Mononuclear cell (primary cell): ENCODE measurements around the gene KIAA1549. TPM values are rescaled to one million over a fixed set of nuclear protein-coding genes. Genes with fewer than 3 reads are reported as not detected.

Source experiments
- H3K27me3 ChIP-seq: 2 replicates; pipeline ENCODE4 v1.6.0; 2011; ENCODE audit warnings: low read length, control low read depth; ENCODE audit not compliant: insufficient read depth
- H3K4me1 ChIP-seq: 2 replicates; pipeline ENCODE4 v1.5.1; 2011; ENCODE audit warnings: mild to moderate bottlenecking, low read length, control low read depth; ENCODE audit not compliant: insufficient read depth
- H3K4me3 ChIP-seq: 2 replicates; pipeline ENCODE4 v1.5.1; 2011; ENCODE audit warnings: mild to moderate bottlenecking, low read length, moderate library complexity
- H3K9me3 ChIP-seq: 2 replicates; pipeline ENCODE4 v1.5.1; 2011; ENCODE audit warnings: low read depth, mild to moderate bottlenecking, control low read depth, low read length
- total RNA-seq: library from RNA; depleted of rRNA; stranded (reverse); fragments of >200 nt; gene quantifications from one replicate; pipeline ENCODE4 v1.2.3, GENCODE V29; 2012

KIAA1549 gene
- total RNA-seq, 1 donor = 0.10 TPM

DNA sequence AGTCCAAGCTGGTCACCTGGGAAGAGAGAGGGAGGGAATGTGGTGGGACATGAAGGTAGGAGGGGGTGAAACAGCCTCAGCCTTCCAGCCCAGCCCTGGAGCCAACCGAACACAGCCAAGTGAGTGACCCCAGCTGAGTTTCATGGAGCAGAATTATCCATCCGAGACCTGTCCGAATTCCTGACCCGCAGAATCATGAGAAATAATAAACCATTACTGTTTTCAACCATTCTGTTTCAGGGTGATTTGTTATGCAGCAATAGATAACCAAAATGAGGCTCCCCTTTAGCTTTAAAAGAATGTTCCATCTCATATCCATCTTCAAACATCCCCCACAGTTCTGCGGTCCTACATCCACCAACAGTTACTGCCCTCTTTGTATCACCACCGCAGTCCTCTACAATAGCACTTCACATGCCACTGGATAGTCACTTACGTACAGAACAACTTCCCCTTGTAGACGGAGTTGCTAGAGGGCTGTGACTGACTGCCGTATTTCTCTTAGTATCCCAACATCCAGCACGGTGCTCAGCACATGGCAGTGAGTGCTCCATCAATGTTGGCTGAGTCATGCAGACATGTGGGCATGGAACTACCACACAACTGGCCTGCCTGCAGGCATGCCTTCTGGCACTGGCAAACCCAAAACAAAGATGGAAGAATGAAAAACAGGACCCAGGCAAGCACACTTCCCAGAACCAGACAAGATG is 18.5 kb downstream of the KIAA1549 start:
- Histone ChIP-seq H3K4me3 (no peak overlapping the region), H3K27me3 (no peaks in the 10 kb centered on the region), H3K4me1 (no peaks in the 10 kb centered on the region), H3K9me3 (no peaks in the 10 kb centered on the region)

GRCh38 chr7:138961159-138961558 is 20.0 kb downstream of the KIAA1549 start:
- no peaks in the 10 kb centered on the region for H3K27me3 ChIP-seq
- H3K4me3 ChIP-seq = no peak overlapping the region
- no peaks in the 10 kb centered on the region for H3K9me3 ChIP-seq
- H3K4me1 ChIP-seq = no peaks in the 10 kb centered on the region

DNA sequence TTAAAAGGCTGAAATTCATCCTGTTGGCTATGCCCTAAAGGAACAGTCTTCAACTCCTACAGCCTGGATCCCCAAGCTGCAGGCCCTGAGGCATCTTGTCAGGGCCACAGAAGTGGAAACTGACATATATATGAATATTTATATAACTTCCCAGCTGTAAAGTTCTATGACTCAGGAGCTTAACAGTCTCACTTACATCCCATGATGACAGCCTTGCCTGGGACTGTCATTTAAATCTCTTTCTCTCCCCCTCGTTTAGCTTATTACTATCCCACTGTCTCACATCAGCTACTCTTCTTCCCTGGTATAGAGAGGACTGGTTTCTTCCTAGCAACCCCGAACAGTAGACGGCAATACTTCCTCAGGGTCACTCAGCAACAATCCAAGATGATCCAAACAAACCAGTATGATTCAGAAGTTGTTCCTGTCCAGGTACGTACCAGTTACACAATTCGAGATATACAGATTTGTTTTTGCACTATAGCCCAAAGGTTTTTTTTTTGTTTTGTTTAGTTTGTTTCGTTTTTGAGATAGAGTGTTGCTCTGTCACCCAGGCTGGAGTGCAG is 22.7 kb downstream of the KIAA1549 start:
- Histone ChIP-seq H3K4me3 (no peak overlapping the region), H3K4me1 (no peaks in the 10 kb centered on the region), H3K9me3 (no peaks in the 10 kb centered on the region), H3K27me3 (no peaks in the 10 kb centered on the region)

DNA sequence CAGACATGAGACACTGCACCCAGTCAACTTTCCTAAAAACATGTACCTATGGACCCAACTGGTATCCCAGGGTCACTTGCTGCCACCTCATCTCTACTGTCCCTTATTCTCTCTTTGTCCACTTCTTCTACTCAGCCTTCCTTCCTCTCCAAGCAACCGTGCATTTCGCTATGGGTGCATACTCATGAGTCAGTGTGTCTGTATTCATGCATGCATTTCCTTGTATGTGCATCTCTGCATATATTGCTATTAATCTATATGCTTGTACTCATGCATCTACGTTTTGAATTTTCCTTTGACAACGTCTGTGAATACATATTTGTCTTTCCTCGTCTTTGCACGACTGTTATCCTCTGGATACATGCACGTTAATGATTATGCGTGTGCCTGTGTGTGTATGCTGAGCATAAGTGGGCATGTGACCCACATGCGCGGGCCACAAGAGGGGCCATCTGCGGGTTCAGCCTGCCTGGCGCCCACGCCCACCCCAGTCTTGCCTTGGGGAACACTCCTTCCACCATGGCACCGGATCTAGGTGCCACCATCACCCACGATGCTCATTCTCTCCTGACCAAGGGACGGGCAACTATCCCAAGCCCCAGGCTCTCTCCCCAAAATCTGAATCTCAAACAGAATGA is 23.3 kb downstream of the KIAA1549 start:
- Histone ChIP-seq H3K9me3 (no peaks in the 10 kb centered on the region), H3K27me3 (no peaks in the 10 kb centered on the region), H3K4me1 (no peaks in the 10 kb centered on the region), H3K4me3 (no peak overlapping the region)

GRCh38 chr7:138957217-138957616 is 24.0 kb downstream of the KIAA1549 start:
- H3K4me3 ChIP-seq = no peak overlapping the region

GRCh38 chr7:138954545-138955475 is 26.4 kb downstream of the KIAA1549 start:
- Histone ChIP-seq H3K27me3 (no peaks in the 10 kb centered on the region), H3K4me1 (no peaks in the 10 kb centered on the region), H3K4me3 (no peak overlapping the region), H3K9me3 (no peaks in the 10 kb centered on the region)

More at GRCh38 chr7:138957217-138957616, 24.0 kb downstream of the KIAA1549 start:
- no peaks in the 10 kb centered on the region for H3K27me3 ChIP-seq
- no peaks in the 10 kb centered on the region for H3K9me3 ChIP-seq
- H3K4me1 ChIP-seq = no peaks in the 10 kb centered on the region

GRCh38 chr7:138952791-138953190 is 28.4 kb downstream of the KIAA1549 start:
- Histone ChIP-seq H3K4me1 (no peaks in the 10 kb centered on the region), H3K4me3 (no peak overlapping the region), H3K27me3 (no peaks in the 10 kb centered on the region), H3K9me3 (no peaks in the 10 kb centered on the region)

- Histone ChIP-seq H3K4me1 (no peaks in the 10 kb centered on the region), H3K9me3 (no peaks in the 10 kb centered on the region), H3K27me3 (no peaks in the 10 kb centered on the region), H3K4me3 (no peak overlapping the region)
These were observed 29.2 kb downstream of the KIAA1549 start for GRCh38 chr7:138951953-138952352.

DNA sequence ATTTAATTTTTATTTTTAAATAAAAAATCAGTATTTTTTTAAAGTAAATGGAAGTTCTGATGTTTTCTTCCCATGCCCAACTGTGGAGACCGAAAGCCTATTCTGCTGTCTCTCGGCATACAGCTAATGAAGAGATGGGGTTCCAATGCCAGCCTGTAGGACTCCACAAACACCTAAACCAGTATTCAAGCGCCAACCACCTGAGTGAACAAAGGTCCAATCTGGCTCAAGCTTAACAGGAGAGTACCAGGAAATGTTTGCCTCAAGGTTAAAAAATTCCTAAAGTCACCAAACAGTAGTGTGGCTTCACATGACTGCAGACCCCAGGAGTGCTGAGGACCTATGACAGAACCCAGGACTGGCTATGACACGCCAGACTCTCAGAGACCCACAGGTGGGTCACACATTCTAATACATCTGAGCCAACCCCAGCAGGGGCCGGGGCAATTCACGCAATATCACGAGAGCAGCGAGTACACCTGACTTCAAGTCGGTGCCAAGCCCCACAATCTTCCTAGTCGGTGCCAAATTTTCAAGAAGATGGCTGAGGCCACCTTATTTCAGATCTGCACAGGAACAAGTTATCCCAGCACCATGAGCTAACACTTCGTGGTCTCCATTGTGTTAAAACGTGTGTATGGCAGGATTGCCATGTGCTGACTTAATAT is 31.6 kb downstream of the KIAA1549 start:
- Histone ChIP-seq H3K27me3 (no peaks in the 10 kb centered on the region), H3K9me3 (no peaks in the 10 kb centered on the region), H3K4me1 (no peaks in the 10 kb centered on the region), H3K4me3 (no peak overlapping the region)

DNA sequence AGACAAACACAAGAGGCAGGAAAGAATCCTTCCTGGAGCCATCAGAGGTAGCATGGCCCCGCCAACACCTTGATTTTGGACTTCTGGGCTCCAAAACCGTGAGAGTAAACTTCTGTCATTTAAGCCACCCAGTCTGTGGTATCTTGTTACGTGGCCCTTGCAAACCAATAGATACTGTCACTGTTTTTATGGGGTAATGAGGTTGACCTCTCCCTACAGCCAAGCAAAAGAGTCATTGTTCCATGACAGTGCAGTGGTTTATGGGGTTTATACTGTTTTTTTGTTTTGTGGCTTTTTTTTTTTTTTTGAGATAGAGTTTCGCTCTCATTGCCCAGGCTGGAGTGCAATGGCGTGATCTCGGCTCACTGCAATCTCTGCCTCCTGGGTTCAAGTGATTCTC is 32.8 kb downstream of the KIAA1549 start:
- no peaks in the 10 kb centered on the region for H3K27me3 ChIP-seq
- H3K4me1 ChIP-seq = no peaks in the 10 kb centered on the region
- no peak overlapping the region for H3K4me3 ChIP-seq
- H3K9me3 ChIP-seq = no peaks in the 10 kb centered on the region

- Histone ChIP-seq H3K9me3 (no peaks in the 10 kb centered on the region), H3K4me1 (no peaks in the 10 kb centered on the region), H3K4me3 (no peak overlapping the region), H3K27me3 (no peaks in the 10 kb centered on the region)
These were observed 35.4 kb downstream of the KIAA1549 start for GRCh38 chr7:138945821-138946220.

DNA sequence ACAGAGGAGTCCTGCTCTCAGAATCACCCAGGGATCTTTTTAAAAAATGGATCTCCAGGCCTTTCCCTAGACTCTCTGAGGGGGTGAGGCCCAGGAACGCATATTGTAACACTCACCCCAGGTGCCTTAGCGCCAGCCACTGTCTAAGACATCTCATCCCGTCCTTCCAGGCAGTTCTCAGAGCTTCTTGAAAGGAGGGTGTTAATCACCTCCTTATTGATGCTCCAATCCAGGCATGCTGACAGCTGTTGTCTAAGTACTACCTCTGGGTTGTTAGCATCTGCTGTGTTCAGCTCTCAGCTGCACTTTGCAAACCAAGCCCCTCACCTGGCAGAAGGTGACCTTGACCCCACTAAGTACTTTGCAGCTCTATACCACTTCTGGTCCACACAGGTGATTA is 36.0 kb downstream of the KIAA1549 start:
- Histone ChIP-seq H3K4me3 (no peak overlapping the region), H3K9me3 (no peaks in the 10 kb centered on the region), H3K4me1 (no peaks in the 10 kb centered on the region), H3K27me3 (no peaks in the 10 kb centered on the region)

DNA sequence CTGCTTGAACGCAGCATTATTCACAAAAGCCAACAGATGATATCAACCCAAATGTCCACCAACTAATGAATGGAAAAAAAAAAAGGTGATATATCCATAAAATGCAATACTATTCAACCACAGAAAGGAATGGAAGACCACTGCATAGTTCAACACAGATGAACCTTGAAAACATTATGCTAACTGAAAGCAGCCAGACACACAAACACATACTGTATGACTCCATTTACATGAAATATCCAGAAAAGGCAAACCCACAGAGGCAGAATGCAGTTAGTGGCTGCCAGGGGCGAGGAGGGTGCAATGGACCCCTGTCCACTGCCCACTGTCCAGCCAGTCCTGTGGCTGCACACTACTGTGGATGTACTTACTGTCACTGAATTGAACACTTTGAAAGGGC is 36.6 kb downstream of the KIAA1549 start:
- H3K27me3 ChIP-seq = no peaks in the 10 kb centered on the region
- H3K4me1 ChIP-seq = no peaks in the 10 kb centered on the region
- no peak overlapping the region for H3K4me3 ChIP-seq
- H3K9me3 ChIP-seq = no peaks in the 10 kb centered on the region

DNA sequence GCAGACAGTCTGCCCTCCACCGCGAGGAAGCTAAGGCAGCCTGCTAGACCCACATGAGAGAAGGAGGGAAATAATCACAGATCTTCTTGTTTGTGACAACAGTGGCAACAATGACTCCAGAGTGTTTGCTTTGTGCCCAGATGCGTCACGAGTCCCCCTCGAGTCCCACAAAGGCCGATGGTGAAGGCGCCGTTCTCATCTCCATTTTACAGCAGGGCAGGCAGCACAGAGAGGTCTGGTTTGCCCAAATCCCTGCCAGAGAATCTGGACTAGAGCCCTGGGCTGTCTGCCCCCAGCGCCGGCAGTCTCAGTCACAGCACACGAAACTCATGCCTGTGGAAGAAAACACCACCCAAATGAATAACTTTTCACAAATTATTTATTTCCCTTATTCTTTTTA is 38.1 kb downstream of the KIAA1549 start:
- Histone ChIP-seq H3K27me3 (no peaks in the 10 kb centered on the region), H3K9me3 (no peaks in the 10 kb centered on the region), H3K4me1 (no peaks in the 10 kb centered on the region), H3K4me3 (no peak overlapping the region)
